Activated naive CD8-positive, alpha-beta T cell treated with anti-CD3 and anti-CD28 coated beads, Interleukin-2, amount 50 U/mL, for 16 hours (primary cell): Measurements from ENCODE around the gene SGCE.
"Not testable (repeated sequence)": the region's sequence is repeated elsewhere in the genome, so short reads cannot be mapped to it uniquely, and the experiment has no call there.

ENCODE experiments used
- DNase-seq: peaks from one replicate; pipeline ENCODE4 v3.0.0-alpha.2; 2020; ENCODE audit warnings: low read depth, low spot score

The SGCE gene

GRCh38 chr7:94655848-94656657, at the start of gene SGCE:
Gene SGCE (minus strand): TSS chr7:94656133. CDS start chr7:94656098, 35 bp downstream.
- no peak for DNase-seq

GRCh38 chr7:94705155-94706021, 49.5 kb upstream of the SGCE start:
- DNase-seq: not testable (repeated sequence)

- DNase-seq: no peak
Measured at GRCh38 chr7:94701555-94701973, 45.6 kb upstream of the SGCE start.

- no peak for DNase-seq
Measured at GRCh38 chr7:94700926-94701554, 45.1 kb upstream of the SGCE start.

- DNase-seq: no peak
Measured at GRCh38 chr7:94698275-94698674, 42.3 kb upstream of the SGCE start.

GRCh38 chr7:94697035-94697974, 41.4 kb upstream of the SGCE start:
- DNase-seq: no peak

GRCh38 chr7:94687810-94688209, 31.9 kb upstream of the SGCE start:
- DNase-seq: no peak

GRCh38 chr7:94687076-94687475, 31.1 kb upstream of the SGCE start:
- DNase-seq: no peak

- no peak for DNase-seq
Measured at GRCh38 chr7:94683066-94683465, 27.1 kb upstream of the SGCE start.

GRCh38 chr7:94679358-94679757, 23.4 kb upstream of the SGCE start:
- DNase-seq: no peak

- DNase-seq: no peak
Measured at GRCh38 chr7:94676431-94676830, 20.5 kb upstream of the SGCE start.

- no peak for DNase-seq
Measured at GRCh38 chr7:94675356-94675755, 19.4 kb upstream of the SGCE start.

- no peak for DNase-seq
Measured at GRCh38 chr7:94671444-94672235, 15.7 kb upstream of the SGCE start.

- no peak for DNase-seq
Measured at GRCh38 chr7:94669773-94670495, 14.0 kb upstream of the SGCE start.

- DNase-seq: no peak
Measured at GRCh38 chr7:94666879-94667587, 11.1 kb upstream of the SGCE start.

GRCh38 chr7:94665426-94665825, 9.5 kb upstream of the SGCE start:
- no peak for DNase-seq

- DNase-seq: no peak
Measured at GRCh38 chr7:94664023-94664422, 8.1 kb upstream of the SGCE start.

- no peak for DNase-seq
Measured at GRCh38 chr7:94662548-94662947, 6.6 kb upstream of the SGCE start.

GRCh38 chr7:94660006-94660405, 4.1 kb upstream of the SGCE start:
- DNase-seq: no peak
